ENCODE results near the gene MRRF.

Gene MRRF

DNA sequence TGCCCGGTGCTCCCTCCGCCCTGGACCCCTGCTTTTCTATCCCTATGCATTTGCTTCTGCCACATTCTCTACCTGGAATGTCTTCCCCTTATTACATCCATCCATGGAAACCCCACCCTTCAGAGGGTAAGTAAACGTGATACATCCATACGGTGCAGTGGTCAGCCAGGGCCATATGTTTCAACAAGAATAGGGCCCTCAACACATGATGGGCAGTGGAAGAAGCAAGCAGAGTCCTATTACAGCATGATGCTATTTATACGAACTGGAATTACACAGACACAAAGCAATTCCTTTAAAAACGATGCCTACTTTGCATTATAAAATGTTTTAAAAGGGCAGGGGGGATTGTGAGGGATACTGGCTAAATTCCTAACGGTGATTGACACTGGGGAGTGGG lies 68.0 kb downstream of the MRRF start:
- no peak for DNase-seq (ENCODE audit: low read depth)

DNA sequence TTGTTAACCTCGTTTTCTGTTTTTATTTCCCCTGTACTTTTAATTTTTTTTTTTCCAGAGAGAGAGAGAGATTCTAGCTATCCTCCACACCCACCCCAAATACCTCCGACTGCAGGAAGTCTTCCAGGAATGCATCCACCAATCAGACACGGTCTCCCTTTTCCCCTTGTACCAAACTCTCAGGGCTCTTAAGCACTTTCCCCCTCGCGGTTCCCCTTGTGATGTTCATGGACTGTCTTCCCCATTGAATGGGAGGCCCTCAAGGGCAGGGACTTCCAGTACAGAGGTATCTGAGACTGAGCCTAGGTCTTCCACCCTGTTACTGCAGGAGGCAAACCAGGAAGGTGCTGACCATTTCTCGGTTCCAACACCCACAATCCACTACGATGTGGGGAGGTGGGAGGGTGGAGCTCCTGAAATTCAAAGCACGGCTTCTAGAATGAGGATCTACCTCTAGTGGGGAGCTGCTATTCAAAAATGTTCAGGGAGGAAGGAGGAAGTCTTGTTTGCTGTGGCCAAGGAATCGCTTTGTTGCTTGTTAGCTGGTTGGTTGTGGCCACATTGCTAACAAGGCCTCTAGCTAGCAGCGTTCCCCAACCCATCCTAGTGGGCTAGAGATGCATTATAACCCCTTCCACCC lies 68.6 kb downstream of the MRRF start:
- no peak for DNase-seq (ENCODE audit: low read depth)

- DNase-seq (ENCODE audit: low read depth) = no peak
Measured at GRCh38 chr9:122334916-122335315, 70.2 kb downstream of the MRRF start.

DNA sequence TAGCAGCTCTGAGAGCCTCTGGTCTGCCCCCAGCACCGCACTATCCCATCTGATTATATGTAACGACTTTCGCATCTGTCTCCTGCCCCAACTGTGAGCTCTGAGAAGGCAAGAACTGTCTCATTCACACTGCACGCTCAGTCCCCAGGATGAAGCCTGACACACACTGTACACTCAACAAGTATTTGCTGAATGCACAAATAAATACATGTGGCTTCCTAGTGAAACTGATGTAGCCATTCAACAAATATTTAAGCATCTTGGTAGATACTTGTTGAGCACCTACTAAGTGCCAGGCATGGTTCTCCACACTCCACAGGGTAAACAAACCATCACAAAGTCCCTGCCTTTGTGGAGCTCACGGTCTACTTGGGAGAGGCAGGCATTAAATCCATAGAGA lies 71.5 kb downstream of the MRRF start:
- no peak for DNase-seq (ENCODE audit: low read depth)

DNA sequence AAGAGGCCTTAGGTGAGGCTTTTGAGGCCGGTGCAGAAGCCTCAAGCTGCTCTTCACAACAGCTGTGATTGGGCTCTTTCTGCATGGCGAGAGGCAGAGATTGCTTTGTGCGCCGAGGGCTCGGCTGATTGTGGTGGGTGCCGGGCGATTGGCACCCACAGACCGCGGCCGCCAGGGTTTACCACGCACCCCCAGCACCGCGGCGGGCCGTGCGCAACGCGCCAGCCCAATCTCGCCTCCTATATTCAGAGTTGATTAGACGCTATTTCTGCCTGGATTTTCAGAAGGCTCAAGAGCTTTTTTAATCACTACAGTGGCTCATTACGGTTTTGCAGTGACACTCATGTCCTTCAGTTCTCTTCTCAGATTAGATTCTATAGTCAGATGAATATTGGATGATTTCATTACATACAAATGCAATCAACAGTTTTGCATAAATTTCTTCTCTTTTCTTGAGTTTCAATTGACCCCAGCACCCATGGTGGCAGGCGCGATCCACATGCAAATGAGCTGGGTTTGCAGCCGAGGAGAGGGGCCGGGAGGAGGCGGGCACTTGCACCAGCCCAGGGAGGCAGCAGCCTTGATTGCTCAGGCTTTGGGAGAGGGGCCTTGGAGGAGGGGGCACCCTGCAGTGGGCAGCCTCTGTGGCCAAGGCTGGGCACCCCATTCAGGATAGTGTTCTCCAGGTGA lies 72.3 kb downstream of the MRRF start:
- no peak for DNase-seq (ENCODE audit: low read depth)

- no peak for DNase-seq (ENCODE audit: low read depth)
Measured at GRCh38 chr9:122337556-122337929, 72.9 kb downstream of the MRRF start.

- no peak for DNase-seq (ENCODE audit: low read depth)
Measured at GRCh38 chr9:122338536-122338935, 73.9 kb downstream of the MRRF start.

- no peak for DNase-seq (ENCODE audit: low read depth)
Measured at GRCh38 chr9:122338994-122339393, 74.3 kb downstream of the MRRF start.

DNA sequence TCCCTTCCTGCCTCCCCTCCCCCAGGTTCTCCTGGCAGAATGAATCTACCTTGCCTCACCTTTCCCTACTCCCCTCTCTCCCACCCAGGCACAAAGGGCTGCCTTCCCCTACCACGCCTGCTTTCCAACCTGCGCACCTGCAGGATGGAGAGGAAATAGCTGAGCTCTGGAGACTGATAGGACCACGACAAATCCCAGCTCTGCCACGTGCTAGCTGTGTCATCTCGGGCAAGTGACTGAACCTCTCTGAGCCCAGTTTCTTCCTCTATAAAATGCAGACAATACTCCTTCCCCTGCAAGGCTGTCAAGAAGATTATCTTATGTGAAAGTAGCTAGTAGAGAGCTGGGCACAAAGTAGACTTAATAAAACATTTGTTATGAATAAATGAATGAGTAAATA lies 74.9 kb downstream of the MRRF start:
- no peak for DNase-seq (ENCODE audit: low read depth)

GRCh38 chr9:122340161-122340560 lies 75.5 kb downstream of the MRRF start:
- no peak for DNase-seq (ENCODE audit: low read depth)

GRCh38 chr9:122342323-122343050 lies 77.8 kb downstream of the MRRF start:
- DNase-seq (ENCODE audit: low read depth) = no peak

DNA sequence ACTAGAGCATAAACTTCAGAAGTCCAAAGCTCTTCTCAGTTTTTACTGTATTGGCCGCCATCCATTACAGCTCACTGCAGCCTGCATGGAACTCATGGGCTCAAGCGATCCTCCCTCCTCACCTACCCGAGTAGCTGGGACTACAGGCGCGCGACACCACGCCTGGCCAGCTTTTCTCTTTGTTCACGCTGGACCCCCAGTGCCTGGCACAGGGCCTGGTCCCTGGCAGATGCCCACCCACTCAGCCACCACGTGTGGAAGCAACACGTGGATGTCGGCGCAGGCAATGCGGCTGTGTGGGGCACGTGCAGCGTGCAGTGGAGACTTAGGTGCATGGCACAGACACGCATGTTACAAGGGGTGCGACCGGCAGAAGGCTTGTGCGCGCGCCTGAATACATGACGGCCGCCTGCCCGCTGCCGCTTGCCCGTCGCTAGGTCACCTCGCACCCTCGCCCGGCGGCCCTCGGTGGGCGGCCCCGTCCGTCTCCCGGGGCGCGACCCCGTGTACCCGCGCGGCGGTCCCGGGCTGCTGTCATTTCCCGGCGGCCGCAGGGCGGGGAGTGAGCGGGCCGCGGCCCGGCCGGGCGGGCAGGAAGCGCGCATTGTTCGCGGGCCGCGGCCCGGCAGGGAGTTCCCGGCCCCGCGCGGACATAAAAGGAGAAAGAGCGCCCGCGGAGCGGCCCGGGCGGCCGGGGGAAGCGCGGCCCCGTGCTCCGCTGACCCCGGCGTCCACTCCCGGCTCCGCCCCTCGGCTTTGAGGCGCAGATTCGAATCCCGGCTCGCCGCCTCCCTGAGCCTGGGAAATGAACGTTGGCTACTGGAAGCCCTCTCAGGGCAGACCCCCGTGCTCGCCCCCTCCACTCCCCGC lies 82.0 kb downstream of the MRRF start:
- DNase-seq (ENCODE audit: low read depth) = no peak

GRCh38 chr9:122347348-122348287 lies 82.9 kb downstream of the MRRF start:
- DNase-seq (ENCODE audit: low read depth) = no peak

GRCh38 chr9:122348288-122348777 lies 83.7 kb downstream of the MRRF start:
- DNase-seq (ENCODE audit: low read depth) = no peak

- DNase-seq (ENCODE audit: low read depth) = no peak
Measured at GRCh38 chr9:122348791-122349190, 84.1 kb downstream of the MRRF start.

DNA sequence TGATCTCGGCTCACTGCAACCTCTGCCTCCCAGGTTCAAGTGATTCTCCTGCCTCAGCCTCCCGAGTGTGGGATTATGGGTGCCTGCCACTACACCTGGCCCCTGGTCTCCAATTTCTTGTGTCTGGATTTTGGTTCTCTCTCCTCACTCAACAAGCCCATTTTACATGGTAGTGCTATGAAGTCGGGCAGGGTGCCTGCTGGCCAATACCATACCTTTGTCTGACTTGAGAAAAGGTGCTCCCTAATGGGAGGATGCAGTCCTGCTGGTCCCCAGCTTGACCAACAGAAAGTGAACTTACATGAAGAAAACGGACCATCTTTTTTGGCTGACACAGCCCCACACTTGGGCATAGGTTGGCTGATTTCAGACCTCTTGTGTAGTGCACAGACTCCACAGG lies 84.5 kb downstream of the MRRF start:
- no peak for DNase-seq (ENCODE audit: low read depth)

DNA sequence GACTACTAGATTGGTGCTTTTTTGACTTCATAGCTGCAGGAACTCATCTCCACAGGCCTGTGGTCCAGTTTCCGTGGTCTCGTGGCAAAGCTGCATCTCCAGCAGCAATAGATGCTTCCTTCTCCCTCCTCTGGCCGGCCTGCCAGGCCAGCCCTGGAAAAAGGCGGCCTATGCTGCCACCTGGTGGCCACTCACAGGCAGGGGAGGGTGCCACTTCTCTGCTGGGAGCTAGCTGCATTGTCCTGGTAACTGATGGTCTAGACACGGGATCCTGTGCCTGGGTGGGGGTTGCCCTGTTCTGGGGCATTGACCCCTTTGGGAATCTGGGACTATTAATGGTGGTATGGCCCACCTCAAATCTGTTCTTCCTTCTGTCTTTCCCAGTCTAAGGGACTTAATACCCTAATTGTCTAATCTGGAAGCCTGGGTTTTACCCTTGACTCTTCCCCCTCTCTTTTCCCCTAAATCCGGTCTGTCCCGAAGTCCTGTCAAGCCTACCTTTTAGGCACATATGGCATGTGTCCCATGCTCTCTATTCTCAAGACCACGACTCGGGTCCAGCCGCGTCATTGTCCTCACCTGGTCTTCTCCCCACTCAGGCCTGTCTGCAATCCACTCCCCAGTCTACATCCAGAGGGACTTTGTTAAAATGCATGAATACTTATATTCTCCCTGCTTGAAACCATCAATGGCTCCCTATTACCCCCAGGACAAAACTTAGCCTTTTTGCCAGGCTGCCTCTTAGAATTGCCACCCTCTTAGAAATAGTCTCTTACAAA lies 86.1 kb downstream of the MRRF start:
- peak; percentile 63 for DNase-seq (ENCODE audit: low read depth)

- no peak for DNase-seq (ENCODE audit: low read depth)
Measured at GRCh38 chr9:122354536-122355199, 90.0 kb downstream of the MRRF start.

GRCh38 chr9:122355336-122355875 lies 90.7 kb downstream of the MRRF start:
- no peak for DNase-seq (ENCODE audit: low read depth)
